C4-2B (cell line): Measurements from ENCODE around the gene SSR2.

ENCODE experiments used
- ZFX ChIP-seq: fragments of 450-650 bp; IDR thresholded peaks from 2 replicates; pipeline ENCODE4 v1.6.1; 2017
- TF ChIP-seq, protein P1 (sequence below): fragments of 450-650 bp; conservative IDR thresholded peaks from 2 replicates; pipeline ENCODE4 v1.5.1; 2017; ENCODE audit warnings: mild to moderate bottlenecking

- TF ChIP-seq, protein P1, sequence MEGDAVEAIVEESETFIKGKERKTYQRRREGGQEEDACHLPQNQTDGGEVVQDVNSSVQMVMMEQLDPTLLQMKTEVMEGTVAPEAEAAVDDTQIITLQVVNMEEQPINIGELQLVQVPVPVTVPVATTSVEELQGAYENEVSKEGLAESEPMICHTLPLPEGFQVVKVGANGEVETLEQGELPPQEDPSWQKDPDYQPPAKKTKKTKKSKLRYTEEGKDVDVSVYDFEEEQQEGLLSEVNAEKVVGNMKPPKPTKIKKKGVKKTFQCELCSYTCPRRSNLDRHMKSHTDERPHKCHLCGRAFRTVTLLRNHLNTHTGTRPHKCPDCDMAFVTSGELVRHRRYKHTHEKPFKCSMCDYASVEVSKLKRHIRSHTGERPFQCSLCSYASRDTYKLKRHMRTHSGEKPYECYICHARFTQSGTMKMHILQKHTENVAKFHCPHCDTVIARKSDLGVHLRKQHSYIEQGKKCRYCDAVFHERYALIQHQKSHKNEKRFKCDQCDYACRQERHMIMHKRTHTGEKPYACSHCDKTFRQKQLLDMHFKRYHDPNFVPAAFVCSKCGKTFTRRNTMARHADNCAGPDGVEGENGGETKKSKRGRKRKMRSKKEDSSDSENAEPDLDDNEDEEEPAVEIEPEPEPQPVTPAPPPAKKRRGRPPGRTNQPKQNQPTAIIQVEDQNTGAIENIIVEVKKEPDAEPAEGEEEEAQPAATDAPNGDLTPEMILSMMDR: no peak
- TF ChIP-seq ZFX: no peak
These were observed 5.9 kb downstream of the SSR2 start for GRCh38 chr1:156014829-156015228.
